ENCODE results near the gene MESD.

Gene MESD

DNA sequence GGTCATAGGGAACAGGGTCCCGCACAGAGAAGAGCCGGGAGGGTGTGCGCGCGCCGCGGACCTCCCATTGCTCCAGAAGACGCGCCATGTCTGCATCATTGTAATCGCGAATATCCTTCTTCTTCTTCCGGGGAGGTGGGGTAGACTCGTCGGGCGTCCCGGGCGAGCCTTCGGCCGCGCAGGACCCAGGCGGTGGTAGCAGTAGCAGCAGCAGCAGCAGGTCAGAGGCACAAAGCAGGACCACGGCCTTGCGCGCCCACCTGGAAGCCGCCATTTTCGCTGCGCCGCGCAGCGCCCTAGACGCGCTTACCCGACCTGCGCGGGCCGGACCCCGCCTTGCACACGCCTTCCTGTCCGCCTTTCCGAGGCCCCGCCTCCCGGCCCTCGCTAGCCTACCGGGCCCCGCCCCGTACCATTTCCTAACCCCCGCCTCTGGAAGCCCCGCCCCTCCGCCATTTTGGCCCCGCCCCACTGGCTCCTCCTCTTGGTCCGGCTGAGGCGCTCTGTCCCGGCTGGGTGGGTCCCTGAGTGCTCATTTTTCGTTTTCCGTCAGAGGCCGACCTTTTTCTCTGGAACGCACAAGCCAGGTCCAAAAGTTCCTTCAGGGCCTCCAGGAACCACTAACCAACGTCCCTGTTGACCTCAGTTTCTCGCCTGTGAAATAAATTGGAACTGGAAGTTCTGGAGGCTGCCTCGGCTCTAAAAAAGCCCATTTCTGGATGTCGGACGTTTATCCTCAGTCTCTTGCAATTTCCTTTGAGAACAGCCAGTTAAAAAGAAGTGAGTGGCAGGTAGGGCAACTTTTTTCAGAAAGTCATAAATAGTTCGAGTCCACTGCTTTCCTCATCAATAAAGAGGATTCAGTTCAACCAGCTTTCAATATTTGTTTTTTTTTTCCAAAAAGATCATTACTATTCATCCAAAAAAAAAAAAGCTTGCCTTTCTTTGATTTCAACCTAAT lies at the start of gene MESD:
TSS of gene MESD (minus strand) at position 302 of the 961 bp plus-strand sequence. CDS start at position 274, 28 bp downstream.
- peak; percentile 93 for DNase-seq (ENCODE audit: low spot score)

DNA sequence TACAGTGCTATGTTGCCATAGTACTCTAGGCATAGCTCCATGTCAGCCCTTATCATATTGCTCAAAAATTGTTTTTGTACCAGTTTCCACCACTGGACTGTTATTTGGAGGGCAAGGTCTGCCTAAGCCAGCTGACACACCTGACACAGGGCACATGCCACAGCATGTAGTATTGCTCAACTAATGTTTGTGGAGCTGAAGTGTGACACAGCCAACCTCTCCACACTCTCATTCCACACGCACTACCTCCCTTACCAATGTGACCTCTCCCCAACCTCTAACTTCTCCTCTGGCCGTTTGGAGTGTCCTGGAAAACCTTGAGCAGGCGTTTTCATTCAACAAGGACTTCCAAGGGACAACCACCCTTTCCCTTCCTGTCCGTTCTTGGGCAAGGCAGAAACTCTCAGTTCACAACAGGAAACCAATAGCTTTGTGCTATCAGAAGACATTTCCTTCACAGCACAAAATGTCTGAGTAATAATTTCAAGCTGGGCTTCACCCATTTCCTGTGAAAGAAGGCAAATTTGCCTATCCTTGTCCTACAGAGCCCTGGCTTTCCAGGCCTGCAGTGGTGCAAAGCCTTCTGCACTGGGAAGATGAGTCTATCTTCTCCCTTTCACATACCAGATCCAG lies 49.5 kb upstream of the MESD start:
- no peak for DNase-seq (ENCODE audit: low spot score)

DNA sequence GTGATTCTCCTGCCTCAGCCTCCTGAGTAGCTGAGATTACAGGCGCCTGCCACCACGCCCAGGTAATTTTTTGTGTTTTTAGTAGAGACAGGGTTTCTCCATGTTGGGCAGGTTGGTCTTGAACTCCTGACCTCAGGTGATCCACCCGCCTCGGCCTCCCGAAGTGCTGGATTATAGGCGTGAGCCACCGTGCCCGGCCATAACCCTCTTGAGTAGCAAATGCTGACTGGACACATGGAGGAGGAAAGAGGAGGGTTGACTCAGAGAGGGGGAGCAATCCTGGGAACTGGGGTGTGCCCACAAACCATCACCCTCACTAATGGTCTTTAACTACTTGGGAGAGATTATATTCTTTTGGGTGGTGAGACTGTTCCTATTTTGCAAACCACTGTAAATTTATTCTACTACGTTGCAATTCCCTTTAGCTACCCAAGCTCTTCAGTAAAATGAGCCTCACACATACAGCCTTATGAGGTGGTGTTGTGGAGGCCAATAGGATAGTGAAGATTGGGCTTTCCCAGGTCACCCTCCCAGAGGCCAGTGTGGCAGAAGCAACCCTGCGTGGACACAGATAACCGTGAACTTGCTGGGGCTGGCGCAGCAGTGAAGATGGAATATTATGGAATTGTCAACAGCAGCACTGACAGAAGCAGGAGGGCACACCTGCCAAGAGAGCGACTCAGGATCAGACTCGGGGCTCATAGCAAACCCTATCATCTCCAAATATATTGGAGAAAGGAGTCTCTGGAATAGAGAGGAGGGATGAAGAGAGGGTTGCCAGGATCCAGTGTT lies 48.5 kb upstream of the MESD start:
- no peak for DNase-seq (ENCODE audit: low spot score)

DNA sequence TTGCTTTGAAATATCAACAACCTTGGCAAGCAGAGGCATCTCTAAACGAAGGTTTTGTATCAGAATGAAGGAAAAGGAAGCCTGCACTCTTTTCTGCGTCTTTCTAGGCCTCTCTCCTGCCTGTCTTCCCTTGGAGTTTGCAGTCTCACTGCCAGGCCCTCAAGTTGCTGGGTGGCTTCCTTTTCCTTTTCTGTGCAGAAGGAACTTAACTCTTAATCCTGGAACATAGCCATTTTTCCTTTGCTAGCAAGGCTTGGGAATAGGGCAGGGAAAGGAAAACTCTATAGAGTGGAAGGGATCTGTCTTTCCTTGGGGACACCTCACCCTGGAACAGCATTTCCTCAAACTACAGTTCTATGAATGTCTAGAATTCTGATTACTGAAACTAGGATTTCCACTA lies 43.9 kb upstream of the MESD start:
- no peak for DNase-seq (ENCODE audit: low spot score)

DNA sequence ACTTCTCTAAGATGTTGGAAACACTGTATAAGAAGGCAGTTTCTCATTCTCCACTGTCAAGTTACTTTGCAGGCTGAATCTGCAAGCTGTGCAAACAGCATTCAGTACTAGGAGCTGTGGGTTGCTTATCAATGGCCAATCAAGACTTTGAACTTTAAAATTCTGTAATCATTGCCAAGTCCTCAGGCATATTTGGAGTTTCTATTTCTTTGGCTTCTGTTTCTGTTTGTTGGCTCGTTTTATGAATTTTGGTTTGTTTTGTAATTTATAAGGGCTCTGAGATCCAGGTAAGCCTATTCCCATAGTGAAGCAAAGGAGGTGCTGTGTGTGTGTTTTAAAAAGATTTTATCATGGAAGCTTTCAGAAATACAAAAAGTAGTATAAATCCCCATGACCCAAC lies 43.2 kb upstream of the MESD start:
- DNase-seq (ENCODE audit: low spot score) = no peak

DNA sequence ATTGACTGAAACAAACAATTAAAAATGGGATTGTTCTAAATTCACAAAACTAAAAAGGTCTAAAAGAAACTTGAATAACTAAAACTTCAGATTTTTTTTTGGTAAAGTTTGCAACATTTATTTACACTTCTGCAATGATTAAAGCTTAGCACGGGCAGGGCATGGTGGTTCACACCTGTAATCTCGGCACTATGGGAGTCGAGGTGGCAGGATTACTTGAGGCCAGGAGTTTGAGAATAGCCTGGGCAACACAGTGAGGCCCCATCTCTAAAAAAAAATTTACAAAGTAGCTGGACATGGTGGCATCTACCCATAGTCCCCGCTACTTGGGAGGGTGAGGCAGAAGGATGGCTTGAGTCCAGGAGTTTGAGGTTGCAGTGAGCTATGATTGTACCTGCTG lies 42.7 kb upstream of the MESD start:
- DNase-seq (ENCODE audit: low spot score) = no peak

GRCh38 chr15:81031203-81031602 lies 41.6 kb upstream of the MESD start:
- DNase-seq (ENCODE audit: low spot score) = no peak

- DNase-seq (ENCODE audit: low spot score) = no peak
These were observed 40.7 kb upstream of the MESD start for GRCh38 chr15:81030301-81030750.

GRCh38 chr15:81029414-81030300 lies 40.0 kb upstream of the MESD start:
- DNase-seq (ENCODE audit: low spot score) = no peak

DNA sequence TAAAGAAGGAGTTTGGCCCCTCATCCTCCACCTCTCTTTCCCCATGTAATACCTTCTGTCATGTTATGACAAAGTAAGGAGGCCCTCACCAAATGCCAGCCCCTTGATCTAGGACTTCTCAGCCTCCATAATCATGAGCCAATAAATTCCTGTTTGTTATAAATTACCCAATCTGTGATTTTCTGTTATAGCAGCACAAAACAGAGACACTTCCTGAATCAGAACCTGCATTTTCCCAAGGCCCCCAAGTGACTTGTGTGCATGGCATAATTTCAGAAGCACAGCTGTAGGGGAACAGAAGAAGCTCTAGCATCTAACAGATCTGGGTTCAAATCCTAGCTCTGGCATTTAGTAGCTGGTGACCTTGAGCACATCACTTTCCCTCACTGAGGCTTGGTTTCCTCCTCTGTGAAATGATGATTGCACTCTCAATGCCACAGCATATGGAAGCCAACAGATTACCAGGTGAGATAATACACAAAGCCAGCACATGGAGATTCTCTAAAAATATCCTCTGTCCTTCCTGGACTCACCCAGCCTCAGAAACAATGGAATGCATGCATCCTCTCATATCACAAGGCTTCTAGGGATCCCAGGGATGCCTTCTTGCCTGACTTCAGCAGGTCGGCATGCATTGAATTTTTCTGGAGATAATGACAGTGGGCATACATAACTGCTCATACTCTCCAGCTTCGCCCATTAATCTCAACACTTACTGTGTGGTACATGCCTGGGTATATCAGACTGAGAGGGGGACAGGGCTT lies 37.4 kb upstream of the MESD start:
- no peak for DNase-seq (ENCODE audit: low spot score)

DNA sequence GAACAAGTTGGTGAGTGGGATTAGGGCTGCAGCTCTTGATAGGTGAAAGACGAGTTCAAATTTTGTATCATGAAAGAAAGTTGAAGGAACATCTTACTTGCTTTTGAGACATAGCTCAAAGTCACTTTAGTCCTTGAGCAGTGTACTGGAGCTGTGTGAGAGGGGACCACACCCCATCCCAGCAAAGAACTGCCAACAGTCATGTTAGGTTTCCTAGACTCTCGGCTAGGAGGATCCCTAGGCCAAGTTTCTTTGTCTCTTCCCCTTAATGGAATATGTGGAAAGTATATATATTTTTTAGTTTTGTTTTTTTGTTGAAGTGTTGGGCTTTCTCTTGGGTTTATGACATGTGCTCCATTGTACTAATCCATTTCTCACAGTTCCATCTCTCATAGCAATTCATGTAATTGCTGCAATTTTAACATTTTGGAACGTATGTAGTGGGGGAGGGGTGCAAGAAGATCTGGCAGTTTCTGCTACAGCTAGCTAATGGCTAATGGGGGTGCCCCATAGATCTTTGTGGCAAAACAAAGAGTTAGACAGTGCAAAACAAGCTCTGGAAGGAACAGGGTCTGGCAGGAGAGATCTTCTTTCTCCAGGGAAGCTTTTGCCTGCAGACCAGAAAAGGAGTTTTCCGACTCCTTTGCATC lies 36.2 kb upstream of the MESD start:
- no peak for DNase-seq (ENCODE audit: low spot score)

DNA sequence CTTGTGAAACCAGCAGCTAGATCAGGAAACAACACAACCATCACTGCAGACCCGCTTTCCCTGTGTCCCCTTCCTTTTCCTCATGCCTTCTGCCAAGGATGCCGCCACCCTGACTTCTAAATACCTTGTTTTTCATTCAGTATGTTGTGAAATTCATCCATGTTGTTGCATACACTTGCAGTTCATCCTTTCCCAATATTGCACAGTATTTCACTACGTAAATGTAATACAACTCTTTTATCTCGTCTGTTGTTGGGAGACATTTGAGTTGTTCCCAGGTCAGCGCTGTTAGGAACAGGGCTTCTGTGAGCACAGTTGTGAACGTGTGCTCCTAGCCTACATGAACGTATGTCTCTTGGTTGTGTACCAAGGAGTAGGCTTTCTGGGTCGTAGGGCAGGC lies 35.3 kb upstream of the MESD start:
- no peak for DNase-seq (ENCODE audit: low spot score)

- DNase-seq (ENCODE audit: low spot score) = no peak
These were observed 34.8 kb upstream of the MESD start for GRCh38 chr15:81024265-81024872.

DNA sequence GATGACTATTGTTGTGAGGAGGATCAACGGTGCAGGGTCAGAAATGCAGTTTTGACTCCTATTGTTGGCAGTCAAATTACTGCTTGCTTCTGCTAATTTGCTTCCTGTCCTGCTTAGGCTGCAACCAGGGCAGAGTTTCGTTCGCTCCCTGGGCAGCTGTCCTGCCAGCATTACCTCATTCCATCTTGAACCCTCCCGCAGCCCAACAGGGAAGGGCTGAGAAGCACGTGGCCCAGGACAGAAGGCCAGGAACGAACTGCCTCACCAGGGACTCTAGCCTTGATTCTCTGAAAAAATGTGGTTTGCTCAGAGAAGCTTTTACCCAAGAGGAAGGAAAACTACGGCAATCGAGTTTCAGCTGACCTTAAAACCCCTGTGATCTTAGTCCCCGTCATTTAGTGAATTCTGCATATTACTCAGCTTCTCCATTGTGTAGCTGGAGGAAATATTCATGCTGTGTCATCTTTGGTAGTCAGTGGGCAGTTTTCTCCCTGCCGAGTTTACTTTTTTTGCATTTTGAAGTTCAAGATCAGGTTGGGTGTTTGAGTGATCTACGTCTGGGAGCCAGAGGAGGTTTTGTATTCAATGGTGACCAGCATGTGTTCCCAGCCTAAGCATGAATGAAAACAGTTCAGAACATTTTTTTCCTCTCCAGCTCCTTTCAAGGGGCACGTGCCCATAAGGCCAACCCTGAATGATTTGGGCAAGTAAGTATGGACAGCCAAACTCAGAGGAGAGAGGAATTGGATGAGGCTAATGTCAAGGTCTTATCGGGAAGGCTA lies 34.1 kb upstream of the MESD start:
- no peak for DNase-seq (ENCODE audit: low spot score)

GRCh38 chr15:81021321-81021720 lies 31.7 kb upstream of the MESD start:
- no peak for DNase-seq (ENCODE audit: low spot score)

- DNase-seq (ENCODE audit: low spot score) = no peak
These were observed 28.6 kb upstream of the MESD start for GRCh38 chr15:81018197-81018596.

DNA sequence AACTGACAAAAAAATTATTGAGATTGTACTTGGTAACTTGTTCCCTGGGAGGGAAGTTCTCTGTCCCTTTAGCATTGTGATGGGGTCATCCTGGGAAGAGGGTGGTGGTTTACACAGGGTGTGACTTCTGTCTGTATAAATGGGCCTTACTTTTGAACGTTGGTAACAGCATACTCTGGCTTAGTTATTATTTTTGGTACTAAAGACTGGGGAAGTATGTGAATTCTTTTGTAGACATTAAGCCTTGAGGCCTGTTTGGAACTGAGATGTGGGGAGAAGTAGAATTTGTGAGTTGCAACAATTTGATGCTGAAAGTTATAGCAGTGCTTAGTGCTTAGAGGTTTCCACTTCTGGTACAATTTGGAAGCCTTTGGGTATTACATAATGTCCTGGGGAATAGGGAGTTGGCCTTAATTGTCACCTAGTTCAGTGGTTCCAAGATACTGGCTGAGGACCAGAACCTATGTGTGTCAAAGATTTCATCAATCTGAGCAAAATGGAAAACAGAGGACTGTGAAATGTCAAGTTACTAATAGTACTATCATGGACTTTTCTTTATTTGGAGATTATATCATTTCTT lies 27.0 kb upstream of the MESD start:
- DNase-seq (ENCODE audit: low spot score) = no peak

- DNase-seq (ENCODE audit: low spot score) = no peak
These were observed 26.2 kb upstream of the MESD start for GRCh38 chr15:81015621-81016488.
